Spinal cord (tissue), 10 donors: Measurements from ENCODE around the gene TEX48. TPM values are rescaled to one million over a fixed set of nuclear protein-coding genes. Genes with fewer than 3 reads are reported as not detected.

Experiments
- DNase-seq, 6 donors: peaks; one replicate each; pipeline versions ENCODE4 v3.0.0 to v3.0.0-alpha.2; 2013 to 2015; ENCODE audit warnings: low spot score in 6 of 6, low read depth in 4 of 6
- H3K27ac ChIP-seq: one replicate; pipeline ENCODE4 v1.5.1; 2013; ENCODE audit warnings: low read depth, low read length, control low read depth
- H3K27me3 ChIP-seq: one replicate; pipeline ENCODE4 v1.6.1; 2013; ENCODE audit warnings: low read length; ENCODE audit not compliant: control insufficient read depth, insufficient read depth
- H3K36me3 ChIP-seq: one replicate; pipeline ENCODE4 v1.6.1; 2013; ENCODE audit warnings: low read length; ENCODE audit not compliant: control insufficient read depth, insufficient read depth
- H3K4me1 ChIP-seq: one replicate; pipeline ENCODE4 v1.6.1; 2013; ENCODE audit warnings: low read length; ENCODE audit not compliant: control insufficient read depth, insufficient read depth
- H3K4me3 ChIP-seq: one replicate; pipeline ENCODE4 v1.5.1; 2013; ENCODE audit warnings: low read depth, low read length, control low read depth
- H3K9me3 ChIP-seq: one replicate; pipeline ENCODE4 v1.6.1; 2013; ENCODE audit warnings: low read length; ENCODE audit not compliant: control insufficient read depth, insufficient read depth
- WGBS: methylation state at CpG from one replicate; pipeline ENCODE4 v1.1.5; 2013; ENCODE audit warnings: missing lambda C conversion rate; ENCODE audit not compliant: insufficient coverage; 5-methylcytosine and 5-hydroxymethylcytosine counted together
- polyA plus RNA-seq, 2 donors: library from polyadenylated mRNA; unstranded; fragments of 120-200 nt; gene quantifications; one replicate each; pipeline ENCODE4 v1.2.1, GENCODE V29; 2013; ENCODE audit not compliant: insufficient read length in 2 of 2
- total RNA-seq, 2 donors: library from RNA; depleted of rRNA in 1 of 2; stranded (reverse); fragments of 120-200 nt in 1 of 2; fragments of >200 nt in 1 of 2; gene quantifications; one replicate each; pipeline versions ENCODE4 v1.2.3 to v1.2.4, GENCODE V29; 2013 to 2014
- donor health status: healthy.

TEX48 gene
- total and polyA plus RNA-seq, 4 donors = not detected

GRCh38 chr9:114687034-114687433 is 5.0 kb upstream of the TEX48 start:
- H3K4me1 ChIP-seq = no peaks in the 10 kb centered on the region
- no peak overlapping the region for H3K4me3 ChIP-seq
- no peak for DNase-seq
- no peaks in the 10 kb centered on the region for H3K9me3 ChIP-seq
- no peak overlapping the region for H3K27ac ChIP-seq
- no peaks in the 10 kb centered on the region for H3K27me3 ChIP-seq
- H3K36me3 ChIP-seq = no peaks in the 10 kb centered on the region

- H3K27ac ChIP-seq = no peak overlapping the region
- 100% methylated on average over 2 of the region's 5 CpGs for WGBS
- no peak overlapping the region for H3K4me3 ChIP-seq
- no peaks in the 10 kb centered on the region for H3K9me3 ChIP-seq
- DNase-seq = no peak
- H3K4me1 ChIP-seq = no peaks in the 10 kb centered on the region
- H3K27me3 ChIP-seq = no peaks in the 10 kb centered on the region
- no peaks in the 10 kb centered on the region for H3K36me3 ChIP-seq
Observed at GRCh38 chr9:114685951-114686350, 4.0 kb upstream of the TEX48 start.

GRCh38 chr9:114684036-114684435 is 2.0 kb upstream of the TEX48 start:
- Histone ChIP-seq H3K9me3 (no peaks in the 10 kb centered on the region), H3K4me3 (no peak overlapping the region), H3K36me3 (no peaks in the 10 kb centered on the region), H3K4me1 (no peaks in the 10 kb centered on the region), H3K27me3 (no peaks in the 10 kb centered on the region), H3K27ac (no peak overlapping the region)
- no peak for DNase-seq
- WGBS = 86% methylated on average over 3 of the region's 6 CpGs

- WGBS = no CpG with 5 or more reads among the region's 3 CpGs
- DNase-seq = no peak
- Histone ChIP-seq H3K27me3 (no peaks in the 10 kb centered on the region), H3K9me3 (no peaks in the 10 kb centered on the region), H3K36me3 (no peaks in the 10 kb centered on the region), H3K27ac (no peak overlapping the region), H3K4me1 (no peaks in the 10 kb centered on the region), H3K4me3 (no peak overlapping the region)
Observed at GRCh38 chr9:114682846-114683245, 854 bp upstream of the TEX48 start.

DNA sequence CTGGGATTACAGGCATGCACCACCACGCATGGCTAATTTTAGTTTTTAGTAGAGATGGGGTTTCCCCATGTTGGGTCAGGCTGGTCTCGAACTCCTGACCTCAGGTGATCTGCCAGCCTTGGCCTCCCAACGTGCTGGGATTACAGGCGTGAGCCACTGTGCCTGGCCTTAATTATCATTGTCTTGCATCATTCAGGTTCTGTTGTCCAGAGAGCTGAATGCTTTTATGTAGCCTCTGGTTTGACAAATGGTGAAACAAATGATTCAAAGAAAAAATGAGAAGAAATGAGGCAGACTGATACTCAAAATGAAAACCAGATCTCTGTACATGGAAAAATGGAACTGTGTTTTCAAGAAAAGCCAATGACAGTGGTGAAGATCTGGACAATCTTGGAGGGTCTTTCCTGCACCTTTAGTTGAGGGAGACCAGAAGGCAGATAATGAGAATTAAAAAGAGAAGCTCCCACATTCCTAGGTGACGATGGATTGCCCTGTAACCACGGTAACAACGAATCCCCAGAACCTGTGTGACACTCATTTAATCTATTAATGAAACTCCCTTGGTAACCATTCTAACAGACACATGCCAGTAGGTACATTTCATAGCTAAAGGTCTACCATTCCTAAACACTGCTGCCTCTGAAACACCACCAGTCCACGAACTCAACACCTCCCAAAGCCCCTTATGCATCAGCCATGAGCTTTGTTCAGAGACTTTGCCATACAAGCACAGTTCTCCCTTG is 1.6 kb downstream of the TEX48 start:
- H3K27ac ChIP-seq = no peak overlapping the region
- H3K9me3 ChIP-seq = no peaks in the 10 kb centered on the region
- H3K4me3 ChIP-seq = no peak overlapping the region
- WGBS = 57% methylated on average over 8 of the region's 8 CpGs
- DNase-seq = peak in 1 of 6 donors; percentile 74
- no peaks in the 10 kb centered on the region for H3K27me3 ChIP-seq
- no peaks in the 10 kb centered on the region for H3K36me3 ChIP-seq
- no peaks in the 10 kb centered on the region for H3K4me1 ChIP-seq

- no peak overlapping the region for H3K4me3 ChIP-seq
- H3K4me1 ChIP-seq = no peaks in the 10 kb centered on the region
- no peaks in the 10 kb centered on the region for H3K9me3 ChIP-seq
- H3K27ac ChIP-seq = no peak overlapping the region
- no peak for DNase-seq
- H3K36me3 ChIP-seq = no peaks in the 10 kb centered on the region
- no peaks in the 10 kb centered on the region for H3K27me3 ChIP-seq
Observed at GRCh38 chr9:114678795-114679194, 3.2 kb downstream of the TEX48 start.

GRCh38 chr9:114678130-114678529 is 3.9 kb downstream of the TEX48 start:
- no peaks in the 10 kb centered on the region for H3K4me1 ChIP-seq
- H3K36me3 ChIP-seq = no peaks in the 10 kb centered on the region
- H3K27me3 ChIP-seq = no peaks in the 10 kb centered on the region
- H3K4me3 ChIP-seq = no peak overlapping the region
- 80% methylated on average over 1 of the region's 3 CpGs for WGBS
- no peak overlapping the region for H3K27ac ChIP-seq
- no peak for DNase-seq
- H3K9me3 ChIP-seq = no peaks in the 10 kb centered on the region

DNA sequence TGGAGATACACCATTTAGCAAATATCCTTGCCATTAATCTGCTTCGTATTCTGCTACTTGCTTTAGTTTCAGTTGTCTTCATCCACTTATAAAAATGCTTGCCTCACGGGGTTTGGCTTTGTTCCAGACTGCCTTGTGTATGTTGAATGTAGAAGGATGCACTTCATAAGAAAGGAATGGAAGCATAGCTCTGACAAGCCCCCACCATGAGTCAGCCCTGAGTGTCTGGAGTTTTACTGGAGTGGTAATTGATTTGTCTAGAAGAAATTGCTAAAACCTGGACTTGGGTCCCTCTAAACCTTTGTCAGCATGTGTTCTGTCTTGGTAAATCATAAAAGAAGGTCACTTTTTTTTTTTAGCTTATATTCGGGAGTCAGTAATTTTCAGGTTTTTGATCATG is 4.6 kb downstream of the TEX48 start:
- H3K27ac ChIP-seq = no peak overlapping the region
- H3K27me3 ChIP-seq = no peaks in the 10 kb centered on the region
- 30% methylated on average over 2 of the region's 3 CpGs for WGBS
- DNase-seq = peak in 3 of 6 donors; percentile 14 to 76 (median 42)
- no peak overlapping the region for H3K4me3 ChIP-seq
- no peaks in the 10 kb centered on the region for H3K36me3 ChIP-seq
- H3K4me1 ChIP-seq = no peaks in the 10 kb centered on the region
- no peaks in the 10 kb centered on the region for H3K9me3 ChIP-seq

- H3K4me1 ChIP-seq = no peaks in the 10 kb centered on the region
- H3K4me3 ChIP-seq = no peak overlapping the region
- DNase-seq = no peak
- no peaks in the 10 kb centered on the region for H3K27me3 ChIP-seq
- no CpG with 5 or more reads among the region's 4 CpGs for WGBS
- no peaks in the 10 kb centered on the region for H3K9me3 ChIP-seq
- H3K36me3 ChIP-seq = no peaks in the 10 kb centered on the region
- H3K27ac ChIP-seq = no peak overlapping the region
Observed at GRCh38 chr9:114676901-114677300, 5.1 kb downstream of the TEX48 start.

DNA sequence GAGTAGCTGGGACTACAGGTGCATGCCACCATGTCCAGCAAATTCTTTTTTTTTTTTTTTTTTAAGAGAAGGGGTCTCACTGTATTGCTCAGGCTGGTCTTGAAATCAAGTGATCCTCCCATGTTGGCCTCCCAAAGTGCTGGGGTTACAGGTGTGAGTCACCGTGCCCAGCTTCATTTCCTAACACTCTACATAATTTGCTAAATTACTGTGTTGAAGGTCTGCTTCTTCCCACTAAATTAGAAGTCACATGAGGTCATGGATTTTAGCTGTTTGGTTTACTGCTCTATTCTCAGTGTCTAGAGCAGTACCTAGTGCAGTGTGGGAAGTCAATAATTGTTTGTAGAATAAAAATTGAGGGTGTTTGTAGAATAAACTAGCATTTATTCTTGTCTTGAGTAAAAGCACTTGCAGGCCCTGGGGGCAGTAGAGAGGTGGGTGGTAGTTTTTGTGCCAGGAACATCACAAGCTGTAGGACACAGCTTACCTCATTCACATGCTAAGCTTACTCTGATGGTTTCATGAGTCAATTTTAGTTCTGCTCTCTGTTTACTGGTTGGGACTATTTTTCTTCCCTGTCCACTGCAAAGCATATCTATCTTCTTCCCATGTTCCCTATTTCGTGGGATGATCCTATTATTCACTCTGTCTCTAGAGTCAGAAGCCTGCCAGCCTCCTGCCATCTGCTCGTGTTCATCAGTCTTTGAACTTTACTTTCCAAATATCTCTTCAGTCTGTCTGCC is 7.0 kb downstream of the TEX48 start:
- no peak for DNase-seq
- WGBS = 67% methylated on average over 2 of the region's 3 CpGs
- no peaks in the 10 kb centered on the region for H3K9me3 ChIP-seq
- H3K4me3 ChIP-seq = no peak overlapping the region
- no peaks in the 10 kb centered on the region for H3K27me3 ChIP-seq
- H3K4me1 ChIP-seq = no peaks in the 10 kb centered on the region
- H3K27ac ChIP-seq = no peak overlapping the region
- H3K36me3 ChIP-seq = no peaks in the 10 kb centered on the region
